H4 (cell line): Measurements from ENCODE around the gene RNASE13. TPM values are rescaled to one million over a fixed set of nuclear protein-coding genes. Genes with fewer than 3 reads are reported as not detected.
"Not testable (repeated sequence)": the region's sequence is repeated elsewhere in the genome, so short reads cannot be mapped to it uniquely, and the experiment has no call there.

Experiments
- DNase-seq: peaks from one replicate; pipeline ENCODE4 v3.0.0-alpha.2; 2015; ENCODE audit warnings: low spot score
- total RNA-seq: library from RNA; depleted of rRNA; stranded (reverse); fragments of >200 nt; shearing (Covaris generic); gene quantifications from 2 replicates; pipeline ENCODE4 v1.2.3, GENCODE V29; 2014

Gene RNASE13
- total RNA-seq, 1 experiment from 2014 or later, result not detected

DNA sequence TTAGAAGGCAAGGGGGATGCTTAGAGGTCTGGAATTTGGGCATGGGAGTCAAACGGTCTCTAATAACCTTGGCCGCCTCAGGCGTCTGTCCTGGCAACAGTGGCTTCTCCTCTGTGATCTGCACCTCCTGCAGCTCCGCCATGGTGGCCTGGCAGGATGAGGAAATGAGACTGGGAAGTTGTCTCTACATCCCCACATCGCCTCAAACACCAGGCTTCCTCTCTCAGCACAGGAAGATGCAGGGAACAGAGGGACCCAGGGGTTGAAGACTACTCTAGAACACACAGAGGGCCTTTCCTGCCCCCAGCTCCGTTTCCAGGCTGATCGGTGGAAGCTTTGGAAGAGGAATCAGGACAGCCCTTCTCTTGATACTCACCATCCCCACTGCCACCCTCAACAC lies 11.4 kb downstream of the RNASE13 start:
- DNase-seq, result no peak

GRCh38 chr14:21022686-21023085 lies 11.9 kb downstream of the RNASE13 start:
- DNase-seq, result no peak

GRCh38 chr14:21020977-21021545 lies 13.5 kb downstream of the RNASE13 start:
- no peak for DNase-seq

DNA sequence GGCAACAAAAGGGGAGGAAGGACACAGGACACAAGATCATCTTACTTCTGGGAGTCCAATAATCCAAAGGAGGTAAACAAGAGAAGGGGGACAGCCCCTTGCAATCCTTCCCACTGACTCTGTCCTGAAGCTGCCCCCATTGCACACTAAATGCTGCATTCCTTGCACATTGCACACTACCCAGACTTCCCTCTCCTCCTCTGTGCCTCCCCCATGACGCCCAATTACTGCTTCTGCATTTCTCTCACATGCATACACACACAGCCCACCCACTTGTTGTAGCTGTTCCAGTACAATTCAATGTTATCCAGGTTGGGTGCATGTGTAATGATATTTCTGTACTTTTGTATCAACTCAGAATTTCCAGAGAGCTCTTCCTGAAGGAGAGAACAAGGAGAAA lies 15.2 kb downstream of the RNASE13 start:
- DNase-seq, result no peak

- no peak for DNase-seq
Observed at GRCh38 chr14:21018781-21019180, 15.8 kb downstream of the RNASE13 start.

- no peak for DNase-seq
Observed at GRCh38 chr14:21018286-21018685, 16.3 kb downstream of the RNASE13 start.

- no peak for DNase-seq
Observed at GRCh38 chr14:21017528-21018245, 16.9 kb downstream of the RNASE13 start.

DNA sequence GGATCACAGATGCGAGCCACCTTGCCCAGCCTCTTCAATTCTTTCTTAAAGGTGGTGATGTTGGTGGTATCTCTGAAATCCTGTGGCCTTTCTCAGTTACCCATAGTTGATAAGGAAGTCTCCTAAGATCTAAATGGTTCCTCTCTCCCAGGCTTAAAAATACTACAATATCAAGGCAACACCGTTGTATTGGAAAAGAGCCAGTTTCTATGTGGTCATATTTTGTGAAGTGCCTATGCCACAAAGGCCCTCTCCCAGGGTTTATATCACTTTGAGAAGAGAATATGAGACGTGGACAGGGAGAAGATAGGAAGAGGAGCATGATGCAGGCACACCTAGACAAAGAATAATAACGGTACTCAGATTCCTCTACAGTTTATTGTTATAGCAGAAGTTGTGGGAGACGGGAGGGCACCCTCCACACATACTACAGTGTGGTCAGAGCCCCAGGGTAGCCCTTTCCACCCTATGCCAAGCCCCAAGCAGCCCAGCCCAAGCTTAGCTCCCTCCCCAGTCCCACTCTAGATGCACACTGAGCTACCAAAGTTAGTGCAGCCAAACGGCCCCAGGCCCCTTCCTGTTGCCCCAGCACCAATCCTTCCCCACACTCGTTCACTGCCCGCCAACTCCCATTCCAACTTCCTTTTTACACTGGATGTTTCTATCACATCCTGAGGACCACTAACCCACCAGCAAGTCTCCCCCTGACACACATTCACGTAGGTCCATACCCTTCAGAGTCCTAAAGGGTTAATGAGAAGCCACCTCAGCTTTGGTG lies 18.0 kb downstream of the RNASE13 start:
- DNase-seq, result no peak

GRCh38 chr14:21015312-21015711 lies 19.3 kb downstream of the RNASE13 start:
- DNase-seq, result no peak

- DNase-seq, result peak; percentile 76
Observed at GRCh38 chr14:21014761-21015190, 19.8 kb downstream of the RNASE13 start.

- no peak for DNase-seq
Observed at GRCh38 chr14:21011136-21011535, 23.5 kb downstream of the RNASE13 start.

DNA sequence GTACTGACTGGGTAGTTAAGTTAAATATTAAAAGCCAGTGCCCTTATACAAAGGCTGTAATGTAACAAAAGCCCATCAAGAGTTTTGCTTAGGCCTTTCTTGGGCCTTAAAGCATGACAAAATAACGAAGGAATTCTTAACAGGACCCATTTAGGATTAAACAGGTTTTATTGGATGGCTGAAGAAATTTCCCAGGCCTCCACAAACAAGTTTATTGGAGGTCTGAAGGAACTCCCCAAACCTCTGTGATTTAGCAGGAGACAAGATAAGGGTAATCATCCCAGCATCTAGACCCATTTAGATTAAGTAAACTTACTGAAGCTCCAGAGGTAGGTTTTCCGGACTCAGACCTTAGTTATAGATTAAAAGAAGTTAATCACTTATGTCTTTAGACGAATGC lies 24.9 kb downstream of the RNASE13 start:
- DNase-seq, result not testable (repeated sequence)

GRCh38 chr14:21003788-21004346 lies 30.7 kb downstream of the RNASE13 start:
- no peak for DNase-seq

DNA sequence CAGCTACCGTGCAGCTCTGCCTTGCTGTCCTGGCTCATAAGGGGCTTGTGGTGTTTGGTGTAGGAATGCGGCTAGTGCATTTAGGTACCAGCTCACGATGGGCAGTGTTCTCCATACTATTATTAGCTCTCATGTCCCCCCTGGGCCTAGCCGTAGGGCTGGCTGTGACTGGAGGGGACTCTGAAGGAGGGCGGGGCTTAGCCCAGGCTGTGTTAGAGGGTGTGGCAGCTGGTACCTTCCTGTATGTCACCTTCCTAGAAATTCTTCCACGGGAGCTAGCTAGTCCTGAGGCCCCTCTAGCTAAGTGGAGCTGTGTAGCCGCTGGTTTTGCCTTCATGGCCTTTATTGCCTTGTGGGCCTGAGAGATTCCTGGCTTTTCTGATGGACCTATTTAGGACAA lies 33.4 kb downstream of the RNASE13 start:
- no peak for DNase-seq

- DNase-seq, result no peak
Observed at GRCh38 chr14:20999591-20999990, 35.0 kb downstream of the RNASE13 start.

GRCh38 chr14:20998674-20999366 lies 35.8 kb downstream of the RNASE13 start, which contains the start of gene SLC39A2:
Gene SLC39A2 (plus strand): TSS chr14:20999293. CDS start chr14:20999447, 154 bp downstream.
- peak; percentile 24 for DNase-seq

DNA sequence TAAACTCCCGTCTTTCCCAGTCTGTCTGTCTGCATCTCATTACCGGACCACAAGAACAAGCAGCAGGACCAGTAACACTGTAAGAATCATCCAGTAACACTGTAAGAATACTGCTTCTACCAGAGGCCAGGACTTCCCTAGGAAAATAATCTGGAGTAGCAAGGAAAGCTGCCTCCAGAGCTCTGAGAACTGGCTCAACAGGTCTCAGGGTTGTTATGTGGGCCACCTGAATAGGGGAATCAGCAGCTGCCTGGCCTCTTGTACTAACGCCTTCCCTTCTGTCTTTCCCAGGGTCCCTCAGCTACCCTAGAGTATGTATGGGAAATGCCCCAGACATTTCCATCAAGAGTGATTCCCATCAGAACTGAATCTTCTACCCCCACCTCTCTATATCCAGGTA lies 36.5 kb downstream of the RNASE13 start:
- DNase-seq, result no peak

DNA sequence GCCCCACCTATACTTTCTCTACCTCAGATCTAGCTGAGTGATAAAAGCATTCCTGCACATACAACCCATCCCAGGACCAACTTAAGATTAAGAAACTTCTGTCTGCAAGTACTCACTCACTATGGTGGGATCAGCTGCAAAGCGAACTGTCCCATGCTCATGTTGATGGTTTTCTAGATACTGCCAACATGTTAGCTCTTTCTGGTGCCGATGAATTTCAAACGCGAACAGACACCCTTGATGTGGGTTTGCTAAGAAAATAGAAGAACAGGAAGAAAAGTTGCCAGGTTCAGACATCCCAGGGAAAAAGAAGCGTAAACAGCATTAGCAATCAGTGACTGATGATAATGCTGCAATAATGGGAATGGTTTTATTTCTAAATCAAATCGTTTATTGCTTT lies 37.0 kb downstream of the RNASE13 start:
- no peak for DNase-seq

DNA sequence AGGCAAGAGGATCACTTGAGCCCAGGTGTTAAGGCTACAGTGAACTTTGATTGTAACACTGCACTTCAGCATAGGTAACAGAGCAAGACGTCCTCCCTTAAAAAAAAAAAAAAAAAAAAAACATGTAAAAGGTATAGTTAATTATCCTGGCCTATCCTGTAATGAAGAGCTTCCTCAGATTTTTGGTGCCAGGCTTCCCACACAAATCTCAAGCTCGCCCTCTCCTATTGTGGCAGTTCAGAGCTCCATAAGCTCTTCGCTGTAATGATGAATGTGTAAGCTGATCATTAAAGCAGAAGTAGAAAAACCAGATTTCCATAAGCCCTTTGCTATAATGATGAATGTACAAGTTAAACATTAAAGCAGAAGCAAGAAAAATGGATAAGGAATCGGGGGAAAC lies 37.5 kb downstream of the RNASE13 start:
- DNase-seq, result no peak

GRCh38 chr14:20996521-20996920 lies 38.1 kb downstream of the RNASE13 start:
- DNase-seq, result no peak

GRCh38 chr14:20989787-20990600 lies 44.6 kb downstream of the RNASE13 start, which contains the start of gene METTL17:
Gene METTL17 (plus strand): TSS chr14:20989980. CDS start chr14:20990003, 23 bp downstream.
- DNase-seq, result peak; percentile 98
